GM21717 (cell line): ENCODE measurements around the gene IER5L.

Source experiments
- ATAC-seq: cut with Tn5 transposase; IDR thresholded peaks from one replicate; pipeline ENCODE4 v1.9.1; 2021; ENCODE audit warnings: mild to moderate bottlenecking, moderate library complexity; ENCODE audit not compliant: unreplicated experiment

The IER5L gene

DNA sequence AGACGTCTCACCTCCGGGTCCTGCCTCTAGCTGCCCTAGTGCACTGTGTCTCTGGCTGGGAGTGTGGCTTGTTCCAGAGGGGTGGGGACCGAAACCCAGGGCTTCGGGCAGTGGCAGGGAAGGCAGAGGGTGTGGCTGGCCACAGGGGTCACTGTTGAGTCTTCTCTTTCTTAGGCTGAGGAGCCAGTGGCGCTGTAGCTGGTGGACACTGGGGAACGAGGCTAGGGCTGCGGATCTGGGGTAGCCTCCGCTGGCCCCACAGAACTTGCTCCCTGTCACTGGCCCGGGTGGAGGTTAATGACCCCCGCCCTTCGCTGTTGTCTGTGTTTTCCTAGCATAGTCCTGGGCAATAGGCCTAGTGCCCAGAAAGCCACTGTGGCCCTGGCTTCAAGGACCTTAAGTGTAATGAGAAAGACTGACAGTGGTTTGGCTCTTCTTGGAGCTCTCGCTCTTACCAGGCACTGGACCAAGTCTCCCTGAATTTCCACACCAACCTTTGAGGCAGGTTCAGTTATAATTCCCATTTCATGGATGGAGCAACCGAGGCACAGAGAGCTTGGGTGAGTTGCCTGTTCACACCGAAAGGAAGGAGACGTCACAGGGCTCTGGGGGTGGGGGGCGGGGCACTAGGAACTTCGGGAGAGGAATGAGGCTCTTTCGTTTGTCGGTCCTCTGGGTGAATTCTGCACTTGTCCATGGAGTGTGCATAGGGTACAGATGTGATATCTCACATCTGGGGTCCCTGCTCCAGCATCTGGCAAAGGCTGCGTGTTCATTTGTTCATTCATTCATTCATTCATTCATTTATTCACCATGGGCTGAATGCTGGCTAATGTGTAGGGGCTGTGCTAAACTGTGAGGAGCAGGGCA, 4.8 kb upstream of the IER5L start:
- no peak for ATAC-seq

DNA sequence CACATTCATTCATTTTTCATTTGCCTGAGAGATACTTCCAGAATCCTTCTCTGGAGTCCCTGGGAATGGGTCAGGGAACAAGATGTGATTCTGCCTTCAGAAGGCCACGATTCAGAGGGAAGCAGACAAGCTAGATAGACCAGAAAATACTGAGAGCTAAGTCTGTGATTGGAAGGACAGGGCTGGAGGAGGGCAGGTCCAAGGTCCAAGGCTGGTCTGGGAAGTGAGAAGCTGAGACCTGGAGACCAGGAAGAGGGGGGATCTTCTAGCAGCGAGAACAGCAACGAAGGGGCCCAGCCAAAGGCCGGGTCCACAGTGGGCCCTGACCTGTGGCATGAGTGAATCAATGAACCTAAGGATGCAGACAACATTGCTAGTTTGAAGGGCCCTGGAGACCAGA, 4.1 kb upstream of the IER5L start:
- ATAC-seq = no peak

- no peak for ATAC-seq
Observed at GRCh38 chr9:129181246-129181645, 3.2 kb upstream of the IER5L start.

DNA sequence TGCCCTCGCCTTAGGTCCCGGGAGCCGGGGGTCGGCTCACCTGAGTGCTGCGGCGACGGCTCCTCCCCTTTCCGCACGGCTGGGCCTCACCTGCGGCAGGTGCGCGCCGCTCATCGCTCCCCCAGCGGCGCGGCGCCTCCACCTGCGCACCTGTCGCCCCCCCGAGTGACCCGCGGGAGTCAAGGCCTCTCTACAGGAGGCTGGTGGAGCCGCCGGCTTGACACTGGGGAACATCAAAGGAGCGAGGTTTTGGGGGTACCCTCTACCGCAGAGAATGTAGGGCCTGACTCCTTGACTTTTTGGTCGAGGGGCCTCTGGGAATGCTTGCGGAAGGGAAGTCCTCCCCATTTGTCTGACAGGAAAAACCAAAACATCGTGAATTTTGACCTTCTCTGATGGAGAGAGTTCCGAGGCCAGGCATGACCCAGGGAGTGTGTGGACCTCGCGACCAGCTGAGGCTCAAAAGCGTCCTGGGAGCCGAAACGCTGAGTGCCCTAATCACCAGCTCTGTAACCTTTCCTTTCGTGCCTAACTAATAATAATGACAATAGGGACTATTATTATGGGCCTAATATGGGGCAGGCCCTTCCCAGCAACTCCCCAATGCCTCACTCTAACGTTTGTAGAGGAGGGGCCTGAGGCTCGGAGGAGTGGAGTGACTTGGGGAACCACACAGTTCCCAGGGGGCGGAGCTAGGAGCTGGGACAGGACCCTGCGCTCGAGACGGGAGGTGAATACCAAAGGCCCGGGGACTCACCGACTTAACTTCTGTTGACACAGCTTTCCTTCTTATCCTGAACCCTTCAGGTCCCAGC, 714 bp upstream of the IER5L start:
- ATAC-seq = no peak

DNA sequence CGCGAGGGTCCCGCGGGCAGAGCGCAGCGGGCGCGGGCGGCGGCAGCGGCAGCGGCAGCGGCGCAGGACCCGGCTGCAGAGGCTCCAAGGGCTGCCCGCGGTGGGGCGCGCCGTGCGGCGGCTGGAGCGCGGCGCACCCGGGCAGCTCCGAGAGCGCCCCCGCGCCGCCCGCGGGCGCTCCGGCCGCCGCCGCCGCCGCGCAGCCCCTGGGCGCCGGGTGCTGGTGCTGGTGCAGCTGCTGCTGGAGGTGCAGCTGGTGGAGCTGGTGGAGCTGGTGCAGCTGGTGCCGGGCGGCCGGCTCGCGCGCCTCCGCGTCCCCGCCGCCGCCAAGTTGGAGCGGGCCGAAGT, 644 bp downstream of the IER5L start:
- peak; percentile 10 for ATAC-seq

- no peak for ATAC-seq
Observed at GRCh38 chr9:129176701-129177442, 1.2 kb downstream of the IER5L start.

- no peak for ATAC-seq
Observed at GRCh38 chr9:129175825-129176633, 2.0 kb downstream of the IER5L start.

DNA sequence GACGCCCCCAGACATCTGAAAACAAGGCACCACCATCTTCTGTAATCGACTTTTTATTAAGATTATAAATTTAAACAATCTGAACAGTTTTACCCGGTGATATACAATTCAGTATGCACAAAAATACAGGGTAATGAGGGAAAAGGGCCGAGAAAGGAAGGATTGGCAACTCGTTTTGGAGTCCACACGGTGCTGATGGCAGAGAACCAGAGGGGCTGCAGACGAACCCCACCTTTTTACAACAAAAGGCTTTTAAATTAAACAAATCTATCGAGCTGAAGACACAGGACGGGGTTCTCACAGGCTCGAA, 2.6 kb downstream of the IER5L start:
- no peak for ATAC-seq

DNA sequence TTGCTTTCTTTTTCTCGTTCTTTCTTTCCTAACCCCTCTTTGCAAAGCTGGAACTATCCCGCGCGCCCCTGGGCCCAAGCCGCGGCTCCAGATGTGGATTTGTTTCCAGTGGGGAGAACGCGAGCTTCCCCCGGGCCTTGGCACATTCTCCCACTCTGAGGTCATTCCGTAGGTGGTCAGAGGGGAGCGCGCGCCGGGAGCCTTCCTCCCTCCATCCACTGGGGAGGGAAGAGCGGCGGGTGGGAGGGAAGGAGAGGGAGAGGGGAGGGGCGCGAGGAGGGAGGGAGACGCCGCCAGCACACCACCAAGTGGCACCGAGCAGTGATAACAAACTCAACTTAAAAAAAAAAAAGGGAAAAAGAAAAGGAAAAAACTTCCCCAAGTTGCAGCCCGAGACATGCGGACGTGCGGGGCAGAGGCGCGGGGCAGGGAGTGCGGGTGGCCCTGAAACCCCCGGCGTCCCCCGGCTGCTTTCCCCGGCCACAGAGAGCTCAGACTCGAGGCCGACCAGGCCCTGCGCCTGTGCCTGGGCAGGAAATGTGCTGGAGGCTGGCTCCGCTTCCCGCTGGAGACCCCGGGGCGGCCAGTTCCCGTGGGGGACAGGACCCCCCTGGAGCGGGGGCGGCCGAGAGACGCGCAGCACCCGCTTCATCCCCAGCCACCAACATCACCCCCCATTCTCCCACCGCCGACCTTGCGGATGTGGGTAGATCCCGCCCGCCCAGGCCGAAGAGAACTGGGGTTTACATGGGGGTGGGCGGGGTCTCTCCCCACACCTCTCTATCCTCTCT, 3.1 kb downstream of the IER5L start:
- no peak for ATAC-seq

DNA sequence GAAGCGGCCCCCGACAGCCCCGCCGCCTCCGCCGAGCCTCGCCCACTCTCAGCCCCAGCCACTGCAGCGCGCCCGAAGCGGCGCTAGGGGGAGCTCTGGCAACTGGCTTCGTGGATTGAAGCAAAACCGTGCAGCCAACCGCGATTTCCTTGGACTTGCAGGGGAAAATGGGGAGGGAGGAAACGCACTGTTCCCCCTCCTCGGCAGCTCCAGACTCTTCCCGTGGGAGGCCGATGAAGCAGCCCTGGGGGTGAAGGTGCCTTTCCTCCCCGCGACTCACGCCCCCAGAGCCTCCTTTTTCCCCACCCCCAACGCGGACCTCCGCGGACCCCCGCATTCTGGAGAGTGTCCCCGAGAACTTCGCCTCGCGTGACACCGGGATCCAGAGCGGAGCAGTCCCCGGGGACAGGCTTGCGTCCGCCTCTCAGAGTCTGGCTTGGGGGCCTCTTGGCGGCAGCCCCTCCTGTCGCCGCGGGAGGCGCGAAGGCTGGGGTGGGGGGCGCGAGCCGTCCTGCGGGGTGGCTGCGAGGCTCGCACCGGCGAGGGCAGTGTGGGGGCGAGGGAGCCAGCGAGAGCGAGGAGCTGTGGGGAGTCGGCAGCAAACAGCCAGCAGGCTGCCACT, 3.8 kb downstream of the IER5L start:
- ATAC-seq = no peak

GRCh38 chr9:129173296-129174101, 4.6 kb downstream of the IER5L start:
- ATAC-seq = no peak

- ATAC-seq = no peak
Observed at GRCh38 chr9:129172816-129173215, 5.2 kb downstream of the IER5L start.

GRCh38 chr9:129171993-129172751, 5.9 kb downstream of the IER5L start:
- no peak for ATAC-seq

DNA sequence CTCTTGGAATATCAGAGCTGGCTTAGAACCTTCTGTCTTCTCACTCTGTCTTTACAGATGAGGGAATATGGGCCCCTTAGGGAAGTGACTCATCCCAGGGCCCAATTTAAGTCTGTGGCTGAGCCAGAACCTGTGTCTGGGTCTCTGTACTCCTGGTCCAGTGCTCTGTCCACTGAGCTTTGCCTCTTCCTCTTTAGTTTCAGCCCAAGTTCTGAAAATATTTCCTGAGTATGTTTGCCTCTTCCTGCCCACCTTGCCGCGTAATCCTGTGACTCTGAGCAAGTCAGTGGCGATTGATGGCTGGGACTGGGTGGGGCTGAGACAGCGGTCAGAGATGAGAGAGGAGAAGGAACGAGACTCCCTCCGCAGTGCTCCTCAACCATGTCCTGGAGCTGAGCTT, 7.8 kb downstream of the IER5L start:
- no peak for ATAC-seq

GRCh38 chr9:129166623-129167557, 11.2 kb downstream of the IER5L start:
- no peak for ATAC-seq

- ATAC-seq = no peak
Observed at GRCh38 chr9:129165198-129165597, 12.9 kb downstream of the IER5L start.
